Liver (tissue), 9 donors: ENCODE results near the gene TULP4. TPM values are rescaled to one million over a fixed set of nuclear protein-coding genes. Genes with fewer than 3 reads are reported as not detected.

Experiments
- DNase-seq: peaks from one replicate; pipeline ENCODE4 v3.0.0-alpha.2; 2017; ENCODE audit warnings: low spot score
- H3K27ac ChIP-seq, 2 donors: one replicate each; pipeline ENCODE4 v1.7.0; 2013; ENCODE audit warnings: inconsistent platforms in 2 of 2, low read length in 2 of 2, control low read depth in 1 of 2, low read depth in 1 of 2, mild to moderate bottlenecking in 1 of 2
- H3K27me3 ChIP-seq, 4 donors: one replicate each; pipeline versions ENCODE4 v1.6.1 to v1.7.0; 2013; ENCODE audit warnings: low read length in 3 of 4, inconsistent platforms in 1 of 4, mild to moderate bottlenecking in 1 of 4, moderate library complexity in 1 of 4; ENCODE audit not compliant: control insufficient read depth in 4 of 4, insufficient read depth in 4 of 4
- H3K36me3 ChIP-seq, 4 donors: one replicate each; pipeline versions ENCODE4 v1.6.1 to v1.7.0; 2013; ENCODE audit warnings: low read length in 3 of 4, mild to moderate bottlenecking in 3 of 4, low read depth in 1 of 4, moderate library complexity in 1 of 4; ENCODE audit not compliant: control insufficient read depth in 4 of 4, insufficient read depth in 3 of 4
- H3K4me1 ChIP-seq, 4 donors: one replicate each; pipeline versions ENCODE4 v1.6.1 to v1.7.0; 2013; ENCODE audit warnings: low read length in 3 of 4, mild to moderate bottlenecking in 3 of 4, moderate library complexity in 1 of 4; ENCODE audit not compliant: control insufficient read depth in 4 of 4, insufficient read depth in 4 of 4
- H3K4me3 ChIP-seq, 3 donors: one replicate each; pipeline versions ENCODE4 v1.6.1 to v1.7.0; 2013; ENCODE audit warnings: low read length in 3 of 3, control low read depth in 1 of 3, low read depth in 1 of 3, mild to moderate bottlenecking in 1 of 3
- H3K9ac ChIP-seq, 2 donors: one replicate each; pipeline ENCODE4 v1.7.0; 2013; ENCODE audit warnings: low read length in 2 of 2, mild to moderate bottlenecking in 2 of 2, moderate library complexity in 2 of 2, control low read depth in 1 of 2, low read depth in 1 of 2
- H3K9me3 ChIP-seq, 4 donors: one replicate each; pipeline versions ENCODE4 v1.6.1 to v1.7.0; 2013; ENCODE audit warnings: low read length in 3 of 4; ENCODE audit not compliant: control insufficient read depth in 4 of 4
- EGR1 ChIP-seq, 2 donors: IDR thresholded peaks; 2 replicates each; pipeline ENCODE4 v1.6.1; 2016 to 2018; ENCODE audit warnings: antibody characterized with exemption in 2 of 2, low read depth in 2 of 2
- FOXA1 ChIP-seq: IDR thresholded peaks from 2 replicates; pipeline ENCODE4 v1.6.1; 2016; ENCODE audit warnings: antibody characterized with exemption
- FOXA2 ChIP-seq: IDR thresholded peaks from 2 replicates; pipeline ENCODE4 v1.6.1; 2016; ENCODE audit warnings: antibody characterized with exemption
- GABPA ChIP-seq, 2 donors: IDR thresholded peaks in 1 of 2; conservative IDR thresholded peaks in 1 of 2; 2 replicates each; pipeline ENCODE4 v1.6.1; 2016; ENCODE audit warnings: antibody characterized with exemption in 2 of 2, mild to moderate bottlenecking in 1 of 2, moderate library complexity in 1 of 2
- HNF4A ChIP-seq, 2 donors: conservative IDR thresholded peaks; 2 replicates each; pipeline ENCODE4 v1.6.1; 2016; ENCODE audit warnings: antibody characterized with exemption in 2 of 2, mild to moderate bottlenecking in 2 of 2
- HNF4G ChIP-seq: IDR thresholded peaks from 2 replicates; pipeline ENCODE4 v1.6.1; 2016; ENCODE audit warnings: antibody characterized with exemption
- JUND ChIP-seq, 2 donors: IDR thresholded peaks; 2 replicates each; pipeline ENCODE4 v1.6.1; 2016; ENCODE audit warnings: antibody characterized with exemption in 2 of 2
- NR2F2 ChIP-seq: IDR thresholded peaks from 2 replicates; pipeline ENCODE4 v1.6.1; 2016; ENCODE audit warnings: antibody characterized with exemption
- RAD21 ChIP-seq, 2 donors: IDR thresholded peaks; 2 replicates each; pipeline ENCODE4 v1.6.1; 2016; ENCODE audit warnings: antibody characterized with exemption in 2 of 2, mild to moderate bottlenecking in 2 of 2
- RXRA ChIP-seq, 2 donors: IDR thresholded peaks; 2 replicates each; pipeline ENCODE4 v1.6.1; 2017 to 2018; ENCODE audit warnings: antibody characterized with exemption in 2 of 2, mild to moderate bottlenecking in 1 of 2
- YY1 ChIP-seq: IDR thresholded peaks from 2 replicates; pipeline ENCODE4 v1.6.1; 2016; ENCODE audit warnings: antibody characterized with exemption, mild to moderate bottlenecking
- WGBS: extraction: QIAGEN DNeasy Blood & Tissue Kit; methylation state at CpG from one replicate; pipeline ENCODE4 v1.1.7; 2013; 5-methylcytosine and 5-hydroxymethylcytosine counted together
- polyA plus RNA-seq, 2 donors: library from polyadenylated mRNA; stranded (reverse) in 1 of 2; unstranded in 1 of 2; fragments of 200-250 nt in 1 of 2; fragments of >200 nt in 1 of 2; fragmentation: Nextera tagmentation in 1 of 2; extraction: Ambion mirVana in 1 of 2; gene quantifications; one replicate each; pipeline versions ENCODE4 v1.2.1 to v1.2.3, GENCODE V29; 2013 to 2015
- total RNA-seq, 2 donors: library from RNA; depleted of rRNA; stranded (reverse); fragments of >200 nt; gene quantifications; one replicate each; pipeline ENCODE4 v1.2.3, GENCODE V29; 2014
- TF ChIP-seq, protein P1 (sequence below): IDR thresholded peaks from 2 replicates; pipeline ENCODE4 v1.6.1; 2016; ENCODE audit warnings: antibody characterized with exemption
- TF ChIP-seq, protein P2 (sequence below): IDR thresholded peaks from 2 replicates; pipeline ENCODE4 v1.6.1; 2016; ENCODE audit warnings: antibody characterized with exemption
- TF ChIP-seq, protein P3 (sequence below): IDR thresholded peaks from 2 replicates; pipeline ENCODE4 v1.6.1; 2016; ENCODE audit warnings: antibody characterized with exemption
- TF ChIP-seq, protein P4 (sequence below): IDR thresholded peaks from 2 replicates; pipeline ENCODE4 v1.6.1; 2016; ENCODE audit warnings: antibody characterized with exemption, mild to moderate bottlenecking
- TF ChIP-seq, protein P5 (sequence below): fragments of 150-350 bp; IDR thresholded peaks from 2 replicates; pipeline ENCODE4 v1.5.1; 2017; ENCODE audit warnings: improper control_type of control experiment, low read depth, low read length; ENCODE audit not compliant: missing input control
- donor health status: healthy.
- donor health status: healthy.
- donor health status: healthy.
- donor health status: healthy.
- donor health status: healthy.

Gene TULP4
- total and polyA plus RNA-seq, 4 donors: 2.2 to 53.3 (median 18.0) TPM

DNA sequence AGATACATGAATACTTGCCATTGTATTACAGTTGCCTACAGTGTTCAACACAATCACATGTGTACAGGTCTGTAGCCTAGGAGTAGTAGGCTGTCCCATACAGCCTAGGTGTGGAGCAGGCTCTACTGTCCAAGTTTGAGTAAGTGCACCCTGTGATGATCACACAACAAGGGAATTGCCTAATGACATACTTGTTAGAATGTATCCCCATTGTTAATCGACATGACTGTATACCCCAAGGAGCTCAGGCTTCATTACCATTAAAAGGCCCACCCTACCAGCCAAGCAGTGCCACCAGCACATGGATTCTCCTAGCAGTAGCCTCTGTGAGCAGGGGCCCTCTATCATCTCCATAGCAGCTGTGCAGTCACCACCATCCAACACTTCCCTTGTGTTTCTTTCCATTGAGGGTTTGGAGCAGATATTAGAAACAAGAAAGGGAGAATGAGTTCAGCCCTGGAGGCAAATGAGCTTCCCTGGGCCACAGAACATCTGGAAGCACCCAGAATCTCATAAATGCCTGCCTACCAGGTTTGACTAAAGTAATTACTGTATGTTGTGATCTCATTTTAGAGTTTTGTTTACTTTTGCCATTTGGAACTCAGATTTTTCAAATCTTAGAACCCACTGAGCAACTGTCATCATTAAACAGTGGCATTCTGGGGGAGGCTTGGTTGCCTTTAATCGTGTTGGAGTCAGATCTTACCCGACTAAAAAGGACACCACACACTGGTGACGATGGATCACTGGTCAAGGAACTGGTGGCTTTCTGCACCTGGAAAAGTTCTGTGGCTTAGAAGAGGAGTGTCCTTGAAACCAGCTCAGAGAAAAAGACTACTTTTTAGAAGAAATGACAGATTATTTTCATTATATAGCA is 104.9 kb downstream of the TULP4 start:
- TF ChIP-seq FOXA1 (no peak), HNF4G (no peak), RXRA (IDR thresholded peaks at IDR 0.05) (no peak), EGR1 (IDR thresholded peaks at IDR 0.05; ENCODE audit: low read depth in 2 of 2) (no peak), JUND (IDR thresholded peaks at IDR 0.05) (no peak), HNF4A (conservative IDR thresholded peaks at IDR 0.05) (no peak), YY1 (no peak), NR2F2 (no peak), RAD21 (IDR thresholded peaks at IDR 0.05) (no peak), GABPA (IDR thresholded peaks at IDR 0.05 in 1 of 2, conservative IDR thresholded peaks at IDR 0.05 in 1 of 2) (no peak), FOXA2 (no peak)
- TF ChIP-seq, protein P1, sequence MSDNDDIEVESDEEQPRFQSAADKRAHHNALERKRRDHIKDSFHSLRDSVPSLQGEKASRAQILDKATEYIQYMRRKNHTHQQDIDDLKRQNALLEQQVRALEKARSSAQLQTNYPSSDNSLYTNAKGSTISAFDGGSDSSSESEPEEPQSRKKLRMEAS: no peak
- TF ChIP-seq, protein P2, sequence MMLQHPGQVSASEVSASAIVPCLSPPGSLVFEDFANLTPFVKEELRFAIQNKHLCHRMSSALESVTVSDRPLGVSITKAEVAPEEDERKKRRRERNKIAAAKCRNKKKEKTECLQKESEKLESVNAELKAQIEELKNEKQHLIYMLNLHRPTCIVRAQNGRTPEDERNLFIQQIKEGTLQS: no peak
- TF ChIP-seq, protein P3, sequence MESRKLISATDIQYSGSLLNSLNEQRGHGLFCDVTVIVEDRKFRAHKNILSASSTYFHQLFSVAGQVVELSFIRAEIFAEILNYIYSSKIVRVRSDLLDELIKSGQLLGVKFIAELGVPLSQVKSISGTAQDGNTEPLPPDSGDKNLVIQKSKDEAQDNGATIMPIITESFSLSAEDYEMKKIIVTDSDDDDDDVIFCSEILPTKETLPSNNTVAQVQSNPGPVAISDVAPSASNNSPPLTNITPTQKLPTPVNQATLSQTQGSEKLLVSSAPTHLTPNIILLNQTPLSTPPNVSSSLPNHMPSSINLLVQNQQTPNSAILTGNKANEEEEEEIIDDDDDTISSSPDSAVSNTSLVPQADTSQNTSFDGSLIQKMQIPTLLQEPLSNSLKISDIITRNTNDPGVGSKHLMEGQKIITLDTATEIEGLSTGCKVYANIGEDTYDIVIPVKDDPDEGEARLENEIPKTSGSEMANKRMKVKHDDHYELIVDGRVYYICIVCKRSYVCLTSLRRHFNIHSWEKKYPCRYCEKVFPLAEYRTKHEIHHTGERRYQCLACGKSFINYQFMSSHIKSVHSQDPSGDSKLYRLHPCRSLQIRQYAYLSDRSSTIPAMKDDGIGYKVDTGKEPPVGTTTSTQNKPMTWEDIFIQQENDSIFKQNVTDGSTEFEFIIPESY: no peak
- TF ChIP-seq, protein P4, sequence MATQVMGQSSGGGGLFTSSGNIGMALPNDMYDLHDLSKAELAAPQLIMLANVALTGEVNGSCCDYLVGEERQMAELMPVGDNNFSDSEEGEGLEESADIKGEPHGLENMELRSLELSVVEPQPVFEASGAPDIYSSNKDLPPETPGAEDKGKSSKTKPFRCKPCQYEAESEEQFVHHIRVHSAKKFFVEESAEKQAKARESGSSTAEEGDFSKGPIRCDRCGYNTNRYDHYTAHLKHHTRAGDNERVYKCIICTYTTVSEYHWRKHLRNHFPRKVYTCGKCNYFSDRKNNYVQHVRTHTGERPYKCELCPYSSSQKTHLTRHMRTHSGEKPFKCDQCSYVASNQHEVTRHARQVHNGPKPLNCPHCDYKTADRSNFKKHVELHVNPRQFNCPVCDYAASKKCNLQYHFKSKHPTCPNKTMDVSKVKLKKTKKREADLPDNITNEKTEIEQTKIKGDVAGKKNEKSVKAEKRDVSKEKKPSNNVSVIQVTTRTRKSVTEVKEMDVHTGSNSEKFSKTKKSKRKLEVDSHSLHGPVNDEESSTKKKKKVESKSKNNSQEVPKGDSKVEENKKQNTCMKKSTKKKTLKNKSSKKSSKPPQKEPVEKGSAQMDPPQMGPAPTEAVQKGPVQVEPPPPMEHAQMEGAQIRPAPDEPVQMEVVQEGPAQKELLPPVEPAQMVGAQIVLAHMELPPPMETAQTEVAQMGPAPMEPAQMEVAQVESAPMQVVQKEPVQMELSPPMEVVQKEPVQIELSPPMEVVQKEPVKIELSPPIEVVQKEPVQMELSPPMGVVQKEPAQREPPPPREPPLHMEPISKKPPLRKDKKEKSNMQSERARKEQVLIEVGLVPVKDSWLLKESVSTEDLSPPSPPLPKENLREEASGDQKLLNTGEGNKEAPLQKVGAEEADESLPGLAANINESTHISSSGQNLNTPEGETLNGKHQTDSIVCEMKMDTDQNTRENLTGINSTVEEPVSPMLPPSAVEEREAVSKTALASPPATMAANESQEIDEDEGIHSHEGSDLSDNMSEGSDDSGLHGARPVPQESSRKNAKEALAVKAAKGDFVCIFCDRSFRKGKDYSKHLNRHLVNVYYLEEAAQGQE: no peak
- TF ChIP-seq, protein P5, sequence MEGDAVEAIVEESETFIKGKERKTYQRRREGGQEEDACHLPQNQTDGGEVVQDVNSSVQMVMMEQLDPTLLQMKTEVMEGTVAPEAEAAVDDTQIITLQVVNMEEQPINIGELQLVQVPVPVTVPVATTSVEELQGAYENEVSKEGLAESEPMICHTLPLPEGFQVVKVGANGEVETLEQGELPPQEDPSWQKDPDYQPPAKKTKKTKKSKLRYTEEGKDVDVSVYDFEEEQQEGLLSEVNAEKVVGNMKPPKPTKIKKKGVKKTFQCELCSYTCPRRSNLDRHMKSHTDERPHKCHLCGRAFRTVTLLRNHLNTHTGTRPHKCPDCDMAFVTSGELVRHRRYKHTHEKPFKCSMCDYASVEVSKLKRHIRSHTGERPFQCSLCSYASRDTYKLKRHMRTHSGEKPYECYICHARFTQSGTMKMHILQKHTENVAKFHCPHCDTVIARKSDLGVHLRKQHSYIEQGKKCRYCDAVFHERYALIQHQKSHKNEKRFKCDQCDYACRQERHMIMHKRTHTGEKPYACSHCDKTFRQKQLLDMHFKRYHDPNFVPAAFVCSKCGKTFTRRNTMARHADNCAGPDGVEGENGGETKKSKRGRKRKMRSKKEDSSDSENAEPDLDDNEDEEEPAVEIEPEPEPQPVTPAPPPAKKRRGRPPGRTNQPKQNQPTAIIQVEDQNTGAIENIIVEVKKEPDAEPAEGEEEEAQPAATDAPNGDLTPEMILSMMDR: no peak
- WGBS: 93% methylated on average over 4 of the region's 4 CpGs
- Histone ChIP-seq H3K4me1 (no peaks in the 10 kb centered on the region), H3K9ac (no peak overlapping the region), H3K4me3 (no peak overlapping the region), H3K27me3 (no peaks in the 10 kb centered on the region), H3K9me3 (no peaks in the 10 kb centered on the region), H3K36me3 (peaks cover 0 to 10% (median 3%) of the 10 kb centered on the region in 4 donors), H3K27ac (no peak overlapping the region)
- DNase-seq: no peak
